Natural killer cell (primary cell): ENCODE measurements around the gene LILRB5. TPM values are rescaled to one million over a fixed set of nuclear protein-coding genes. Genes with fewer than 3 reads are reported as not detected.
A peak's percentile ranks its signal among the peaks of the same experiment; 100 is the strongest.

ENCODE experiments used
- ATAC-seq, 3 donors: fragments of 150-1000 bp in 2 of 3; fragments of 200-7000 bp in 1 of 3; cut with Tn5 transposase; 1 replicate in 1 of 3; 2 replicates in 2 of 3; pipeline ENCODE4 v1.10.0; 2021; ENCODE audit warnings: mild to moderate bottlenecking in 2 of 3, moderate library complexity in 2 of 3
- DNase-seq, 2 donors: peaks; one replicate each; pipeline versions ENCODE4 v3.0.0 to v3.0.0-alpha.2; 2013 to 2021; ENCODE audit warnings: mixed read lengths in 1 of 2
- H3K27ac ChIP-seq: one replicate; pipeline ENCODE4 v1.5.1; 2013; ENCODE audit warnings: mild to moderate bottlenecking, low read length
- H3K27me3 ChIP-seq: one replicate; pipeline ENCODE4 v1.6.1; 2013; ENCODE audit warnings: low read length; ENCODE audit not compliant: control insufficient read depth, insufficient read depth
- H3K36me3 ChIP-seq: one replicate; pipeline ENCODE4 v1.6.1; 2013; ENCODE audit warnings: low read length; ENCODE audit not compliant: control insufficient read depth, insufficient read depth
- H3K4me1 ChIP-seq: one replicate; pipeline ENCODE4 v1.6.1; 2013; ENCODE audit warnings: low read length; ENCODE audit not compliant: control insufficient read depth, insufficient read depth
- H3K4me3 ChIP-seq: one replicate; pipeline ENCODE4 v1.5.1; 2013; ENCODE audit warnings: low read length
- H3K9me3 ChIP-seq: one replicate; pipeline ENCODE4 v1.6.1; 2013; ENCODE audit warnings: low read length; ENCODE audit not compliant: control insufficient read depth, insufficient read depth
- H3K27ac Mint-ChIP-seq, 2 donors: one replicate each; pipeline ENCODE4 v1.8.0; 2022; ENCODE audit warnings: mild to moderate bottlenecking in 2 of 2, mixed read lengths in 2 of 2, moderate library complexity in 1 of 2
- H3K27me3 Mint-ChIP-seq, 2 donors: one replicate each; pipeline ENCODE4 v1.8.0; 2022; ENCODE audit warnings: low read depth in 2 of 2, mixed read lengths in 2 of 2
- H3K36me3 Mint-ChIP-seq: one replicate; pipeline ENCODE4 v1.8.0; 2022; ENCODE audit warnings: mixed read lengths
- H3K4me1 Mint-ChIP-seq, 2 donors: one replicate each; pipeline ENCODE4 v1.8.0; 2022; ENCODE audit warnings: mixed read lengths in 2 of 2
- H3K4me3 Mint-ChIP-seq: one replicate; pipeline ENCODE4 v1.8.0; 2022; ENCODE audit warnings: mild to moderate bottlenecking, moderate library complexity, mixed read lengths
- H3K9me3 Mint-ChIP-seq, 2 donors: one replicate each; pipeline ENCODE4 v1.8.0; 2022; ENCODE audit warnings: mixed read lengths in 2 of 2
- WGBS: methylation state at CpG from one replicate; pipeline ENCODE4 v1.1.7; 2013; ENCODE audit warnings: missing lambda C conversion rate; ENCODE audit not compliant: insufficient coverage; 5-methylcytosine and 5-hydroxymethylcytosine counted together
- intact Hi-C: fragments of 100-400 bp; cut with micrococcal nuclease; formaldehyde crosslinking; loops from one replicate; pipeline ENCODE4 v1.14.2; 2022
- total RNA-seq, 4 donors: library from RNA; stranded (reverse); fragments of 120-200 nt in 1 of 4; gene quantifications; one replicate each; pipeline versions ENCODE4 v1.2.3 to v1.2.4, GENCODE V29; 2013 to 2022
- TF ChIP-seq, protein P1 (sequence below): fragments of 200-600 bp; IDR thresholded peaks from one replicate; pipeline ENCODE4 v1.8.0; 2022; ENCODE audit warnings: antibody characterized with exemption

The LILRB5 gene
- total RNA-seq, 3 donors from 2014 or later (not counting 1 experiment from before 2014, with no cell fraction given), result 0.09 to 0.18 TPM; not detected in 1

DNA sequence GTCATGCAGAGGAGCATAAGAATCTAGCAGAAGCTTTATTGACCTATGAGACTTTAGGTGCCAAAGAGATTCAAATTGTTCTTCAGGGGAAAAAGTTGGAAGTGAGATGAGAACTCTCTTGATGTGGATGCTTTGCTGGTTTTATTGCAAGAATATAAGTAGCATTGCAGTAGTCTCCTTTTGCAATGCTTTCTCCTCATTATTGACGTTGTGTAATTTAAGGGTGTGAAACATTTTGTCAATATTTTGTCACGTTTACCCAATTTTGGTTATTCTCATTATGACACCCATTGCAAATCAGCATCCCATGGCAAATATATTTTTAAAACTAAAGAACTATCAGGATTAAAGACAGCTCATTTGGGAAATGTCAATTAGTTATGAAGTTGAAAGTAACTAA, 11.9 kb upstream of the LILRB5 start:
- Histone ChIP-seq H3K27ac (no peak overlapping the region), H3K27me3 (no peaks in the 10 kb centered on the region), H3K4me3 (no peak overlapping the region), H3K36me3 (no peaks in the 10 kb centered on the region), H3K4me1 (peaks cover 3% of the 10 kb centered on the region), H3K9me3 (no peaks in the 10 kb centered on the region)
- TF ChIP-seq, protein P1, sequence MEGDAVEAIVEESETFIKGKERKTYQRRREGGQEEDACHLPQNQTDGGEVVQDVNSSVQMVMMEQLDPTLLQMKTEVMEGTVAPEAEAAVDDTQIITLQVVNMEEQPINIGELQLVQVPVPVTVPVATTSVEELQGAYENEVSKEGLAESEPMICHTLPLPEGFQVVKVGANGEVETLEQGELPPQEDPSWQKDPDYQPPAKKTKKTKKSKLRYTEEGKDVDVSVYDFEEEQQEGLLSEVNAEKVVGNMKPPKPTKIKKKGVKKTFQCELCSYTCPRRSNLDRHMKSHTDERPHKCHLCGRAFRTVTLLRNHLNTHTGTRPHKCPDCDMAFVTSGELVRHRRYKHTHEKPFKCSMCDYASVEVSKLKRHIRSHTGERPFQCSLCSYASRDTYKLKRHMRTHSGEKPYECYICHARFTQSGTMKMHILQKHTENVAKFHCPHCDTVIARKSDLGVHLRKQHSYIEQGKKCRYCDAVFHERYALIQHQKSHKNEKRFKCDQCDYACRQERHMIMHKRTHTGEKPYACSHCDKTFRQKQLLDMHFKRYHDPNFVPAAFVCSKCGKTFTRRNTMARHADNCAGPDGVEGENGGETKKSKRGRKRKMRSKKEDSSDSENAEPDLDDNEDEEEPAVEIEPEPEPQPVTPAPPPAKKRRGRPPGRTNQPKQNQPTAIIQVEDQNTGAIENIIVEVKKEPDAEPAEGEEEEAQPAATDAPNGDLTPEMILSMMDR, result no peak
- WGBS, result 83% methylated on average over 1 of the region's 2 CpGs
- peaks cover 21% of the 10 kb centered on the region in 2 donors for H3K27me3 Mint-ChIP-seq
- ATAC-seq (no peak), DNase-seq (no peak)
- no peaks in the 10 kb centered on the region for H3K36me3 Mint-ChIP-seq
- no peak overlapping the region for H3K4me3 Mint-ChIP-seq
- H3K9me3 Mint-ChIP-seq, result no peaks in the 10 kb centered on the region
- no peak overlapping the region for H3K27ac Mint-ChIP-seq
- intact Hi-C loops, result no loop called here
- no peaks in the 10 kb centered on the region for H3K4me1 Mint-ChIP-seq

DNA sequence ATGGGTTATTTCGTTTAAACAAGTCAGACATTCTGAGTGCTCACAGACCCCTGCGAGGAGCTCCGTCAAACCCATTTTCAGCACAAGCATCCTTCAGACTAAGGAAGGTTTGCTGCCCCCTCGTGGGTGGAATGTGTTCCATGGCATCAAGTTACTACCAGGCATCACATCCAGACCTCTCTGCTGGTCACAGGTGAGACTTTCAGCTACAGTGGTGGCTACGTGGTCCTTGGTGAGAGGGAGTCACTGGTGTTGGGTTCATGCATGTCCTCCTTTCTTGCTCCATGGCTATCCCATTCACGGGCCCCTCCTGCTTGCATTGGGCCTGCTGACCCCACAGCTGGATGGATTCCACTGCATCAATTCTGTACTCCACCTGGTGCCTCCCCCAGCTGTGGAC, 9.1 kb upstream of the LILRB5 start:
- Histone ChIP-seq H3K4me3 (no peak overlapping the region), H3K27ac (no peak overlapping the region), H3K4me1 (peaks cover 3% of the 10 kb centered on the region), H3K9me3 (no peaks in the 10 kb centered on the region), H3K27me3 (no peaks in the 10 kb centered on the region), H3K36me3 (no peaks in the 10 kb centered on the region)
- TF ChIP-seq, protein P1, result peak; percentile 81
- no peak overlapping the region for H3K4me3 Mint-ChIP-seq
- WGBS, result 13% methylated on average over 6 of the region's 6 CpGs
- H3K4me1 Mint-ChIP-seq, result no peaks in the 10 kb centered on the region
- no peaks in the 10 kb centered on the region for H3K36me3 Mint-ChIP-seq
- peaks cover 13 to 16% of the 10 kb centered on the region in 2 donors for H3K27me3 Mint-ChIP-seq
- intact Hi-C loops, result loop anchor here (1.0 kb wide), 1 partner anchor 98 kb away; no protein-coding TSS in a partner anchor
- no peaks in the 10 kb centered on the region for H3K9me3 Mint-ChIP-seq
- no peak overlapping the region for H3K27ac Mint-ChIP-seq
- peak; percentile 59 to 72 for DNase-seq
- ATAC-seq, result peak; percentile 73 to 76 (median 76)

DNA sequence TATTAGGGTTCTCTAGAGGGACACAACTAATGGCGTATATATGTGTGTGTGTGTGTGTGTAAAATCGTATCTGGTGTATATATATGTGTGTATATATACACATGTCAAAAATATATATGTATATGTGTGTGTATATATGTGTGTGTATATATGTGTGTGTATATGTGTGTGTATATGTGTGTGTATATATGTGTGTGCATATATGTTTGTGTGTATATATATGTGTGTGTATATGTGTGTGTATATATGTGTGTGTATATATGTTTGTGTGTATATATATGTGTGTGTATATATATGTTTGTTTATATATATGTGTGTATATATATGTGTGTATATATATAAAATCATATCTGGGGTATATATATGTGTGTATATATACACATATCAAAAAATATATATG, 5.4 kb upstream of the LILRB5 start:
- TF ChIP-seq, protein P1, result no peak
- Mint-ChIP-seq H3K27me3 (peaks cover 0 to 11% of the 10 kb centered on the region in 2 donors), H3K4me1 (no peaks in the 10 kb centered on the region), H3K4me3 (no peak overlapping the region), H3K9me3 (no peaks in the 10 kb centered on the region), H3K27ac (no peak overlapping the region), H3K36me3 (no peaks in the 10 kb centered on the region)
- DNase-seq (no peak), ATAC-seq (no peak)
- H3K4me3 ChIP-seq, result no peak overlapping the region
- H3K9me3 ChIP-seq, result no peaks in the 10 kb centered on the region
- H3K27ac ChIP-seq, result no peak overlapping the region
- H3K36me3 ChIP-seq, result no peaks in the 10 kb centered on the region
- H3K4me1 ChIP-seq, result no peaks in the 10 kb centered on the region
- 70% methylated on average over 2 of the region's 2 CpGs for WGBS
- intact Hi-C loops, result no loop called here
- H3K27me3 ChIP-seq, result no peaks in the 10 kb centered on the region

- Histone ChIP-seq H3K4me3 (no peak overlapping the region), H3K9me3 (no peaks in the 10 kb centered on the region), H3K27me3 (no peaks in the 10 kb centered on the region), H3K4me1 (no peaks in the 10 kb centered on the region), H3K36me3 (no peaks in the 10 kb centered on the region), H3K27ac (no peak overlapping the region)
- TF ChIP-seq, protein P1, result no peak
- intact Hi-C loops, result no loop called here
- ATAC-seq (no peak), DNase-seq (no peak)
- H3K4me1 Mint-ChIP-seq, result no peaks in the 10 kb centered on the region
- H3K9me3 Mint-ChIP-seq, result no peaks in the 10 kb centered on the region
- WGBS, result 91% methylated on average over 11 of the region's 11 CpGs
- H3K27me3 Mint-ChIP-seq, result peaks cover 0 to 11% of the 10 kb centered on the region in 2 donors
- H3K4me3 Mint-ChIP-seq, result no peak overlapping the region
- no peak overlapping the region for H3K27ac Mint-ChIP-seq
- no peaks in the 10 kb centered on the region for H3K36me3 Mint-ChIP-seq
Observed at GRCh38 chr19:54262066-54262465, 5.0 kb upstream of the LILRB5 start.
